Nephron progenitor cell (in vitro differentiated cells): ENCODE data around the gene GRPEL1.
A peak's percentile ranks its signal among the peaks of the same experiment; 100 is the strongest.

Experiments
- DNase-seq: peaks from one replicate; pipeline ENCODE4 v3.0.0; 2021
- H3K27ac Mint-ChIP-seq: 2 replicates; pipeline ENCODE4 v1.8.0; 2021; ENCODE audit warnings: mild to moderate bottlenecking, moderate library complexity, mixed read lengths
- H3K27me3 Mint-ChIP-seq: 2 replicates; pipeline ENCODE4 v1.8.0; 2021; ENCODE audit warnings: mild to moderate bottlenecking, low read depth, mixed read lengths; ENCODE audit not compliant: poor library complexity
- H3K36me3 Mint-ChIP-seq: 2 replicates; pipeline ENCODE4 v1.8.0; 2021; ENCODE audit warnings: low read depth, mixed read lengths
- H3K4me1 Mint-ChIP-seq: 2 replicates; pipeline ENCODE4 v1.8.0; 2021; ENCODE audit warnings: mixed read lengths
- H3K4me3 Mint-ChIP-seq: 2 replicates; pipeline ENCODE4 v1.8.0; 2021; ENCODE audit warnings: mild to moderate bottlenecking, moderate library complexity, mixed read lengths
- H3K9me3 Mint-ChIP-seq: 2 replicates; pipeline ENCODE4 v1.8.0; 2021; ENCODE audit warnings: mild to moderate bottlenecking, moderate library complexity, mixed read lengths
- CTCF ChIP-seq: fragments of 200-600 bp; sonication (generic); IDR thresholded peaks from 2 replicates; pipeline ENCODE4 v1.5.0; 2021; ENCODE audit warnings: antibody characterized with exemption

Gene GRPEL1

GRCh38 chr4:7037425-7037824 is 30.4 kb downstream of the GRPEL1 start:
- H3K4me3 Mint-ChIP-seq = no peak overlapping the region
- H3K27me3 Mint-ChIP-seq = peaks cover 23% of the 10 kb centered on the region
- DNase-seq = no peak
- TF ChIP-seq CTCF = no peak
- H3K27ac Mint-ChIP-seq = no peak overlapping the region
- H3K36me3 Mint-ChIP-seq = no peaks in the 10 kb centered on the region
- H3K4me1 Mint-ChIP-seq = peaks cover 19% of the 10 kb centered on the region
- no peaks in the 10 kb centered on the region for H3K9me3 Mint-ChIP-seq

- TF ChIP-seq CTCF = no peak
- peaks cover 6% of the 10 kb centered on the region for H3K27me3 Mint-ChIP-seq
- H3K36me3 Mint-ChIP-seq = peaks cover 17% of the 10 kb centered on the region
- H3K4me3 Mint-ChIP-seq = no peak overlapping the region
- no peak overlapping the region for H3K27ac Mint-ChIP-seq
- H3K9me3 Mint-ChIP-seq = no peaks in the 10 kb centered on the region
- peaks cover 27% of the 10 kb centered on the region for H3K4me1 Mint-ChIP-seq
- DNase-seq = no peak
Measured at GRCh38 chr4:7034262-7035081, 33.4 kb downstream of the GRPEL1 start.

GRCh38 chr4:7032596-7032995 is 35.3 kb downstream of the GRPEL1 start:
- peak overlapping the region; percentile 86 for H3K27ac Mint-ChIP-seq
- DNase-seq = no peak
- TF ChIP-seq CTCF = no peak

GRCh38 chr4:7031558-7032449 is 36.1 kb downstream of the GRPEL1 start:
- H3K27ac Mint-ChIP-seq = peak overlapping the region; percentile 86
- peak overlapping the region; percentile 28 for H3K4me3 Mint-ChIP-seq
- no peaks in the 10 kb centered on the region for H3K9me3 Mint-ChIP-seq
- peaks cover 27% of the 10 kb centered on the region for H3K4me1 Mint-ChIP-seq
- no peak for DNase-seq
- peaks cover 40% of the 10 kb centered on the region for H3K36me3 Mint-ChIP-seq
- H3K27me3 Mint-ChIP-seq = peaks cover 6% of the 10 kb centered on the region
- no peak for TF ChIP-seq CTCF

More at GRCh38 chr4:7032596-7032995, 35.3 kb downstream of the GRPEL1 start:
- no peaks in the 10 kb centered on the region for H3K9me3 Mint-ChIP-seq
- H3K4me1 Mint-ChIP-seq = peaks cover 27% of the 10 kb centered on the region
- H3K36me3 Mint-ChIP-seq = peaks cover 32% of the 10 kb centered on the region
- H3K27me3 Mint-ChIP-seq = peaks cover 6% of the 10 kb centered on the region
- peak overlapping the region; percentile 28 for H3K4me3 Mint-ChIP-seq

DNA sequence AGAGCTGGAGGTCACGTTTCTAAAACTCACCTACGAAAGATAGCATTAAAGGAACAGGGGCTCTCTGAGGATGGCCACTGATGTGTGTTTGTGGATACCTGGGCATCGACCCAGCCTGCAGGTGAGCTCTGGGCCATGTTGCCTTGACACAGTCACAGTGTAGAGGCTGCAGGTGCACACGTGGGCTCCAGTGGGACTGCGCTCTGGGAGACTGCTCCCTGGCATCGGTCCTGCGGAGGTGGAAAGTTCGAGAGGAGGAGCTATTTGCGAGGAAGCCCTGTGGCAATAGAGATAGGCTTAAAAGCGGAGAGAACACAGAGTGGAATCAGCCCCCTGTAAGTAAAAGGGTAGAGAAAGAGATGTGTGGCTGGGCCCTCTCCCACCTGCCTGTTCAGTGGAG is 37.0 kb downstream of the GRPEL1 start:
- Mint-ChIP-seq H3K27ac (peak overlapping the region; percentile 75), H3K36me3 (peaks cover 49% of the 10 kb centered on the region), H3K27me3 (peaks cover 6% of the 10 kb centered on the region), H3K4me1 (peaks cover 27% of the 10 kb centered on the region), H3K4me3 (no peak overlapping the region), H3K9me3 (no peaks in the 10 kb centered on the region)
- DNase-seq = no peak
- TF ChIP-seq CTCF = no peak
